ENCODE results near the gene GRM6. TPM values are rescaled to one million over a fixed set of nuclear protein-coding genes. Genes with fewer than 3 reads are reported as not detected.

GRM6 gene
- total RNA-seq, 1 experiment from 2014 or later: not detected

GRCh38 chr5:178988436-178989220, 6.5 kb downstream of the GRM6 start:
- H3K4me3 Mint-ChIP-seq: no peak overlapping the region
- peaks cover 7% of the 10 kb centered on the region; the same call in 1 of the 2 replicates for H3K27me3 ChIP-seq (ENCODE audit: insufficient read depth, low read length)
- H3K9me3 Mint-ChIP-seq: peaks cover 56 to 85% of the 10 kb centered on the region in 2 experiments
- H3K9me3 ChIP-seq (ENCODE audit: control insufficient read depth, low read depth, low read length): peaks cover 51% of the 10 kb centered on the region
- H2AK5ac ChIP-seq (ENCODE audit: insufficient read length, low read length): no peak overlapping the region
- H3T11ph ChIP-seq (ENCODE audit: low read length): no peak overlapping the region
- no peak overlapping the region for H3K9ac ChIP-seq (ENCODE audit: extremely low read depth, insufficient read length, low read length)
- H3K4me2 ChIP-seq (ENCODE audit: insufficient read depth, insufficient read length, low read length): no peak overlapping the region
- no peak overlapping the region for H3K23ac ChIP-seq (ENCODE audit: insufficient read length, low read depth, low read length)
- WGBS (ENCODE audit: extremely low coverage, insufficient read length, low lambda C conversion rate): no CpG with 5 or more reads among the region's 27 CpGs
- H3K79me1 ChIP-seq (ENCODE audit: insufficient read depth, low read depth, low read length, poor library complexity, severe bottlenecking): no peaks in the 10 kb centered on the region
- no peak overlapping the region for H2BK120ac ChIP-seq (ENCODE audit: low read depth, low read length, poor library complexity, severe bottlenecking)
- H3K23me2 ChIP-seq (ENCODE audit: insufficient read length, low read depth, low read length, poor library complexity, severe bottlenecking): no peaks in the 10 kb centered on the region
- no peaks in the 10 kb centered on the region for H3K4me1 Mint-ChIP-seq
- H3K18ac ChIP-seq (ENCODE audit: insufficient read length, low read depth, low read length): no peak overlapping the region
- no peak overlapping the region for H2BK5ac ChIP-seq (ENCODE audit: insufficient read length, low read length)
- H3K56ac ChIP-seq (ENCODE audit: insufficient read length, low read depth, low read length): no peak overlapping the region
- no peak overlapping the region for H2BK20ac ChIP-seq (ENCODE audit: low read depth, low read length, poor library complexity, severe bottlenecking)
- no peak overlapping the region for H4K5ac ChIP-seq (ENCODE audit: insufficient read length, low read depth, low read length)
- peaks cover 4 to 16% (median 15%) of the 10 kb centered on the region in 3 experiments; a peak in 6 of 7 replicates for H3K36me3 Mint-ChIP-seq (ENCODE audit: insufficient read depth in 1 of 3, low read depth in 3 of 3)
- H2BK12ac ChIP-seq (ENCODE audit: insufficient read length, low read depth, low read length): no peak overlapping the region
- no peak overlapping the region for H4K8ac ChIP-seq (replicated peaks; ENCODE audit: insufficient read length, low read depth, low read length)
- no peak overlapping the region for H3K27ac Mint-ChIP-seq
- no peak overlapping the region for H3K4ac ChIP-seq (ENCODE audit: low read depth, low read length)
- no peak overlapping the region for H3K27ac ChIP-seq (ENCODE audit: insufficient read length, low read depth, low read length)
- no peaks in the 10 kb centered on the region for H3K4me1 ChIP-seq (ENCODE audit: insufficient read depth, low read length)
- TF ChIP-seq, protein P1, sequence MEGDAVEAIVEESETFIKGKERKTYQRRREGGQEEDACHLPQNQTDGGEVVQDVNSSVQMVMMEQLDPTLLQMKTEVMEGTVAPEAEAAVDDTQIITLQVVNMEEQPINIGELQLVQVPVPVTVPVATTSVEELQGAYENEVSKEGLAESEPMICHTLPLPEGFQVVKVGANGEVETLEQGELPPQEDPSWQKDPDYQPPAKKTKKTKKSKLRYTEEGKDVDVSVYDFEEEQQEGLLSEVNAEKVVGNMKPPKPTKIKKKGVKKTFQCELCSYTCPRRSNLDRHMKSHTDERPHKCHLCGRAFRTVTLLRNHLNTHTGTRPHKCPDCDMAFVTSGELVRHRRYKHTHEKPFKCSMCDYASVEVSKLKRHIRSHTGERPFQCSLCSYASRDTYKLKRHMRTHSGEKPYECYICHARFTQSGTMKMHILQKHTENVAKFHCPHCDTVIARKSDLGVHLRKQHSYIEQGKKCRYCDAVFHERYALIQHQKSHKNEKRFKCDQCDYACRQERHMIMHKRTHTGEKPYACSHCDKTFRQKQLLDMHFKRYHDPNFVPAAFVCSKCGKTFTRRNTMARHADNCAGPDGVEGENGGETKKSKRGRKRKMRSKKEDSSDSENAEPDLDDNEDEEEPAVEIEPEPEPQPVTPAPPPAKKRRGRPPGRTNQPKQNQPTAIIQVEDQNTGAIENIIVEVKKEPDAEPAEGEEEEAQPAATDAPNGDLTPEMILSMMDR (conservative IDR thresholded peaks at IDR 0.05): no peak
- no peak overlapping the region for H3K14ac ChIP-seq (ENCODE audit: insufficient read depth, low read length)
- no peaks in the 10 kb centered on the region for H4K20me1 ChIP-seq (ENCODE audit: control insufficient read depth, insufficient read depth, insufficient read length)
- H3K79me2 ChIP-seq (ENCODE audit: insufficient read depth, low read length): no peaks in the 10 kb centered on the region
- H3K27me3 Mint-ChIP-seq (ENCODE audit: low read depth): peaks cover 38% of the 10 kb centered on the region
- H2BK15ac ChIP-seq (ENCODE audit: low read depth, low read length): no peak overlapping the region
- no peak overlapping the region for H4K91ac ChIP-seq (ENCODE audit: insufficient read length, low read depth, low read length)
- no peak overlapping the region for H2AFZ ChIP-seq (ENCODE audit: low read length)
- no peak for DNase-seq

Data from H9 (cell line).